SK-N-SH (cell line): Measurements from ENCODE around the gene GPX1. TPM values are rescaled to one million over a fixed set of nuclear protein-coding genes. Genes with fewer than 3 reads are reported as not detected.

ENCODE experiments used
- CTCF ChIA-PET: fragments of 300-600, 350-600 bp; formaldehyde crosslinking; extraction: SDS; loops from one replicate; lab custom pipeline; 2021; lab: Yijun Ruan, JAX
- POLR2A ChIA-PET: fragments of 350-600 bp; sonication (Branson Sonifier 250); formaldehyde crosslinking; extraction: SDS; loops from one replicate; lab custom pipeline; 2020; ENCODE audit warnings: antibody characterized with exemption, inconsistent platforms; lab: Yijun Ruan, JAX
- DNase-seq: peaks from one replicate; pipeline ENCODE4 v3.0.0; 2012
- H2AFZ ChIP-seq: fragments of 200-600 bp; sonication (generic); 2 replicates; pipeline ENCODE4 v1.8.1; 2016; ENCODE audit warnings: antibody characterized with exemption, mild to moderate bottlenecking, low read depth
- H3F3A ChIP-seq: fragments of 200-600 bp; sonication (generic); replicated peaks from 2 replicates; pipeline ENCODE3; 2016; ENCODE audit warnings: antibody characterized with exemption, mild to moderate bottlenecking; ENCODE audit not compliant: insufficient read depth
- H3K27ac ChIP-seq, 2 experiments: fragments of 200-500 bp in 1 of 2; fragments of 200-600 bp in 1 of 2; sonication (Bioruptor generic) in 1 of 2; sonication (generic), shearing (Covaris generic) in 1 of 2; 2 replicates each; pipeline versions ENCODE4 v1.5.1 to v1.6.1; 2014 to 2016; ENCODE audit warnings: low read depth in 2 of 2, inconsistent platforms in 1 of 2, low read length in 1 of 2, mild to moderate bottlenecking in 1 of 2, mixed read lengths in 1 of 2
- H3K27me3 ChIP-seq: fragments of 200-600 bp; sonication (generic), shearing (Covaris generic); 2 replicates; pipeline ENCODE4 v1.6.1; 2016; ENCODE audit warnings: mixed run types; ENCODE audit not compliant: insufficient read depth
- H3K36me3 ChIP-seq, 2 experiments: fragments of 200-500 bp in 1 of 2; fragments of 200-600 bp in 1 of 2; sonication (Bioruptor generic) in 1 of 2; sonication (generic) in 1 of 2; replicated peaks in 1 of 2; 2 replicates each; pipeline versions ENCODE3 to v1.5.1; 2014 to 2016; ENCODE audit warnings: low read length in 1 of 2, mild to moderate bottlenecking in 1 of 2; ENCODE audit not compliant: insufficient read depth in 2 of 2, control insufficient read depth in 1 of 2
- H3K4me1 ChIP-seq, 2 experiments: fragments of 200-500 bp in 1 of 2; fragments of 200-600 bp in 1 of 2; sonication (Bioruptor generic) in 1 of 2; sonication (generic), shearing (Covaris generic) in 1 of 2; 2 replicates each; pipeline versions ENCODE4 v1.5.1 to v1.6.1; 2014 to 2016; ENCODE audit warnings: low read depth in 1 of 2, low read length in 1 of 2, mixed run types in 1 of 2; ENCODE audit not compliant: insufficient read depth in 2 of 2, control insufficient read depth in 1 of 2
- H3K4me2 ChIP-seq: fragments of 200-600 bp; sonication (generic), shearing (Covaris generic); 2 replicates; pipeline ENCODE4 v1.6.1; 2017; ENCODE audit warnings: mixed run types
- H3K4me3 ChIP-seq, 2 experiments: fragments of 200-500 bp in 1 of 2; fragments of 200-600 bp in 1 of 2; sonication (Bioruptor generic) in 1 of 2; sonication (generic), shearing (Covaris generic) in 1 of 2; 2 replicates each; pipeline versions ENCODE4 v1.5.1 to v1.8.1; 2014 to 2016; ENCODE audit warnings: low read depth in 2 of 2, inconsistent platforms in 1 of 2, low read length in 1 of 2, mild to moderate bottlenecking in 1 of 2, mixed read lengths in 1 of 2, moderate library complexity in 1 of 2
- H3K79me2 ChIP-seq: fragments of 200-600 bp; sonication (generic); 2 replicates; pipeline ENCODE4 v1.8.1; 2017; ENCODE audit warnings: mild to moderate bottlenecking; ENCODE audit not compliant: insufficient read depth
- H3K9ac ChIP-seq: fragments of 200-600 bp; sonication (generic); 2 replicates; pipeline ENCODE4 v1.6.1; 2017; ENCODE audit warnings: mixed run types
- H3K9me2 ChIP-seq: fragments of 200-600 bp; sonication (generic); 2 replicates; pipeline ENCODE4 v1.6.1; 2017; ENCODE audit warnings: mixed run types
- H3K9me3 ChIP-seq: fragments of 200-600 bp; sonication (generic); 2 replicates; pipeline ENCODE4 v1.6.1; 2017; ENCODE audit warnings: mixed run types, mild to moderate bottlenecking, moderate library complexity
- H4K20me1 ChIP-seq: fragments of 200-600 bp; sonication (generic); 2 replicates; pipeline ENCODE4 v1.6.1; 2017; ENCODE audit warnings: mild to moderate bottlenecking, mixed run types; ENCODE audit not compliant: insufficient read depth
- CHD2 ChIP-seq: fragments of 150-350 bp; IDR thresholded peaks from 2 replicates; pipeline ENCODE4 v1.6.1; 2018; ENCODE audit warnings: low read length; ENCODE audit not compliant: partially characterized antibody
- EP300 ChIP-seq, 2 experiments: IDR thresholded peaks; 2 replicates each; pipeline versions ENCODE4 v1.4.0 to v1.6.1; 2012; ENCODE audit warnings: borderline replicate concordance in 1 of 2, low read depth in 1 of 2, low read length in 1 of 2
- EZH2phosphoT487 ChIP-seq: fragments of 200-600 bp; sonication (generic); IDR thresholded peaks from 2 replicates; pipeline ENCODE4 v1.6.1; 2017; ENCODE audit warnings: low read depth, mixed run types, mild to moderate bottlenecking, antibody characterized with exemption, moderate library complexity, borderline replicate concordance
- FOSL2 ChIP-seq: IDR thresholded peaks from 2 replicates; pipeline ENCODE4 v1.4.0; 2012; ENCODE audit warnings: low read depth, mild to moderate bottlenecking, moderate library complexity, borderline replicate concordance
- FOXM1 ChIP-seq: IDR thresholded peaks from 2 replicates; pipeline ENCODE4 v1.4.0; 2012; ENCODE audit warnings: low read depth, mild to moderate bottlenecking
- JUND ChIP-seq: IDR thresholded peaks from 2 replicates; pipeline ENCODE4 v1.4.0; 2012
- MEF2A ChIP-seq: IDR thresholded peaks from 2 replicates; pipeline ENCODE4 v1.4.0; 2012; ENCODE audit warnings: low read depth, borderline replicate concordance
- MXI1 ChIP-seq: IDR thresholded peaks from 2 replicates; pipeline ENCODE4 v1.6.1; 2012; ENCODE audit warnings: mild to moderate bottlenecking, low read depth, low read length, improper control_type of control experiment
- NFIC ChIP-seq: IDR thresholded peaks from 2 replicates; pipeline ENCODE4 v1.4.0; 2012; ENCODE audit warnings: borderline replicate concordance
- RCOR1 ChIP-seq: fragments of 150-350 bp; IDR thresholded peaks from 2 replicates; pipeline ENCODE4 v1.6.1; 2017; ENCODE audit warnings: antibody characterized with exemption, low read length
- SMC3 ChIP-seq: IDR thresholded peaks from 2 replicates; pipeline ENCODE4 v1.6.1; 2012; ENCODE audit warnings: low read depth, low read length, improper control_type of control experiment
- TCF12 ChIP-seq: IDR thresholded peaks from 2 replicates; pipeline ENCODE4 v1.4.0; 2012
- whole genome bisulfite sequencing: methylation state at CpG from one replicate; pipeline ENCODE4 v1.1.6; 2017; ENCODE audit warnings: low lambda C conversion rate; 5-methylcytosine and 5-hydroxymethylcytosine counted together
- polyA plus RNA-seq, 3 experiments: library from polyadenylated mRNA; depleted of rRNA; stranded (reverse); fragments of >200 nt; gene quantifications; 2 replicates each; pipeline ENCODE4 v1.2.3, GENCODE V29; 2012
- TF ChIP-seq, protein P1 (sequence below): IDR thresholded peaks from 2 replicates; pipeline ENCODE4 v1.6.1; 2012; ENCODE audit warnings: mild to moderate bottlenecking, low read depth, low read length, moderate library complexity
- TF ChIP-seq, protein P2 (sequence below): IDR thresholded peaks from 2 replicates; pipeline ENCODE4; 2012
- TF ChIP-seq, protein P3 (sequence below): IDR thresholded peaks from 2 replicates; pipeline ENCODE4 v1.4.0; 2012; ENCODE audit warnings: low read depth, borderline replicate concordance
- TF ChIP-seq, protein P4 (sequence below): fragments of 150-350 bp; IDR thresholded peaks from 2 replicates; pipeline ENCODE4 v1.6.1; 2017; ENCODE audit warnings: antibody characterized with exemption, low read length, low read depth, borderline replicate concordance

GPX1 gene
- polyA plus RNA-seq, 1 of the 3 experiments (the other 2 are of a cell fraction): 815 TPM

DNA sequence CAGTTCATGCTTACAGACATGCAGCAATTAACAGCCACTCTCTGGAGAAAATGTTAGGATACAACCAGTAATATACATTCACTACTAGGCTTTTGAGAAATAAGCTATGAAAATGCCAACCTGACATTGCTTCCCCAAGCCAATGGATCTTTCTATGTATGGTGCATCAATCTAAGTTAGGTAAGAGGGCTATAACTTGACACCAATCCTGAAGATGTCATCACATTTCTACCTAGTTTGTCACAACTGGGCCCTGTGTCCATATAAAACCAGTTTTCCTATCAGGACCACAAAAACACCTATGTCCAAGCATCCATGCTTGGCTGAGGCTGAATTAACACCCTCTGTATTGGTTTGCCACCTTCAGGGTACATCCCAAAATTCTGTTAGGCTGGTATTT, 13.8 kb upstream of the GPX1 start (continued):
- TF ChIP-seq, protein P1, sequence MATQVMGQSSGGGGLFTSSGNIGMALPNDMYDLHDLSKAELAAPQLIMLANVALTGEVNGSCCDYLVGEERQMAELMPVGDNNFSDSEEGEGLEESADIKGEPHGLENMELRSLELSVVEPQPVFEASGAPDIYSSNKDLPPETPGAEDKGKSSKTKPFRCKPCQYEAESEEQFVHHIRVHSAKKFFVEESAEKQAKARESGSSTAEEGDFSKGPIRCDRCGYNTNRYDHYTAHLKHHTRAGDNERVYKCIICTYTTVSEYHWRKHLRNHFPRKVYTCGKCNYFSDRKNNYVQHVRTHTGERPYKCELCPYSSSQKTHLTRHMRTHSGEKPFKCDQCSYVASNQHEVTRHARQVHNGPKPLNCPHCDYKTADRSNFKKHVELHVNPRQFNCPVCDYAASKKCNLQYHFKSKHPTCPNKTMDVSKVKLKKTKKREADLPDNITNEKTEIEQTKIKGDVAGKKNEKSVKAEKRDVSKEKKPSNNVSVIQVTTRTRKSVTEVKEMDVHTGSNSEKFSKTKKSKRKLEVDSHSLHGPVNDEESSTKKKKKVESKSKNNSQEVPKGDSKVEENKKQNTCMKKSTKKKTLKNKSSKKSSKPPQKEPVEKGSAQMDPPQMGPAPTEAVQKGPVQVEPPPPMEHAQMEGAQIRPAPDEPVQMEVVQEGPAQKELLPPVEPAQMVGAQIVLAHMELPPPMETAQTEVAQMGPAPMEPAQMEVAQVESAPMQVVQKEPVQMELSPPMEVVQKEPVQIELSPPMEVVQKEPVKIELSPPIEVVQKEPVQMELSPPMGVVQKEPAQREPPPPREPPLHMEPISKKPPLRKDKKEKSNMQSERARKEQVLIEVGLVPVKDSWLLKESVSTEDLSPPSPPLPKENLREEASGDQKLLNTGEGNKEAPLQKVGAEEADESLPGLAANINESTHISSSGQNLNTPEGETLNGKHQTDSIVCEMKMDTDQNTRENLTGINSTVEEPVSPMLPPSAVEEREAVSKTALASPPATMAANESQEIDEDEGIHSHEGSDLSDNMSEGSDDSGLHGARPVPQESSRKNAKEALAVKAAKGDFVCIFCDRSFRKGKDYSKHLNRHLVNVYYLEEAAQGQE: no peak
- TF ChIP-seq EZH2phosphoT487 (no peak), JUND (no peak), FOXM1 (no peak), MEF2A (no peak), FOSL2 (no peak), RCOR1 (no peak), TCF12 (no peak)
- TF ChIP-seq, protein P2, sequence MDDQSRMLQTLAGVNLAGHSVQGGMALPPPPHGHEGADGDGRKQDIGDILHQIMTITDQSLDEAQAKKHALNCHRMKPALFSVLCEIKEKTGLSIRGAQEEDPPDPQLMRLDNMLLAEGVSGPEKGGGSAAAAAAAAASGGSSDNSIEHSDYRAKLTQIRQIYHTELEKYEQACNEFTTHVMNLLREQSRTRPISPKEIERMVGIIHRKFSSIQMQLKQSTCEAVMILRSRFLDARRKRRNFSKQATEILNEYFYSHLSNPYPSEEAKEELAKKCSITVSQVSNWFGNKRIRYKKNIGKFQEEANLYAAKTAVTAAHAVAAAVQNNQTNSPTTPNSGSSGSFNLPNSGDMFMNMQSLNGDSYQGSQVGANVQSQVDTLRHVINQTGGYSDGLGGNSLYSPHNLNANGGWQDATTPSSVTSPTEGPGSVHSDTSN: no peak

DNA sequence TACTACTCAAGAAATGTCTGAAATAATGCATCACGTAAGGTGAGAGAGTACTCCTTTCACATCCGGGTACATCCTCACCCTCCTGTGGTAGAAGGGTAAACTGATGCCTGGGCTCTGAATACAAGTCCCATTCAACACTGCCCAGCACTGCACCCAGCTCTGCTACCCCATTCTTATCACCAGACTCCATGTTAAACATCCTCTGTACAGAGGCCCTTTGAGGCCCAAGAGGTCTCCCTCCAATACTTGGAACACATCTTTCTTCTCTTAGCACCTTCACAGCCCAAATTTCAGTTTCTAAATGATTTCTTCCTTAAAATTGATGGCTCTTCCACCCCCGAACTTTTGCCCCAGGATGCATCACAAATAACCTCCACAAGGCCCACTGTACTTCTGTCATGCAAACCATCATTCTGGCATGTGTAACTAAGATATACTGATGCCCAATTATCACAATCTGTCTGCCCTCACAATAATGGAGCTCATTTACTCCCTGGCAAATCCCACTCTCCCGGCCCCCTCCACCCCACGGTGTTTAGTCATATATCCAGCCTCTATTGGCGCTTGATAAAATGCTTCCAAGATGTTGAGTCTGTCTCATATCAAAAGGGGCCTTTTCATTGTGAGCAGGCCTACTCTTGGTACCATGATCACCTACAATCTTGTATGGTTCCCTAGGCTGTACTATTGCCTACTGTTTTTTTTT, 12.6 kb upstream of the GPX1 start:
- Histone ChIP-seq H3K27ac (no peak overlapping the region), H3K36me3 (peaks cover 26 to 67% of the 10 kb centered on the region in 2 experiments), H3K4me2 (no peak overlapping the region), H2AFZ (no peak overlapping the region), H3K4me1 (no peaks in the 10 kb centered on the region), H3F3A (peaks cover 4% of the 10 kb centered on the region), H3K27me3 (no peaks in the 10 kb centered on the region), H3K79me2 (peaks cover 100% of the 10 kb centered on the region), H3K9me2 (no peaks in the 10 kb centered on the region)
- 85% methylated on average over 6 of the region's 6 CpGs for WGBS
- DNase-seq: no peak
- POLR2A ChIA-PET: interaction anchor here (1.1 kb wide), 1 partner anchor 12 kb away, joined by 4 read pairs; no protein-coding TSS in a partner anchor
- CTCF ChIA-PET: no interaction called here
- TF ChIP-seq, protein P3, sequence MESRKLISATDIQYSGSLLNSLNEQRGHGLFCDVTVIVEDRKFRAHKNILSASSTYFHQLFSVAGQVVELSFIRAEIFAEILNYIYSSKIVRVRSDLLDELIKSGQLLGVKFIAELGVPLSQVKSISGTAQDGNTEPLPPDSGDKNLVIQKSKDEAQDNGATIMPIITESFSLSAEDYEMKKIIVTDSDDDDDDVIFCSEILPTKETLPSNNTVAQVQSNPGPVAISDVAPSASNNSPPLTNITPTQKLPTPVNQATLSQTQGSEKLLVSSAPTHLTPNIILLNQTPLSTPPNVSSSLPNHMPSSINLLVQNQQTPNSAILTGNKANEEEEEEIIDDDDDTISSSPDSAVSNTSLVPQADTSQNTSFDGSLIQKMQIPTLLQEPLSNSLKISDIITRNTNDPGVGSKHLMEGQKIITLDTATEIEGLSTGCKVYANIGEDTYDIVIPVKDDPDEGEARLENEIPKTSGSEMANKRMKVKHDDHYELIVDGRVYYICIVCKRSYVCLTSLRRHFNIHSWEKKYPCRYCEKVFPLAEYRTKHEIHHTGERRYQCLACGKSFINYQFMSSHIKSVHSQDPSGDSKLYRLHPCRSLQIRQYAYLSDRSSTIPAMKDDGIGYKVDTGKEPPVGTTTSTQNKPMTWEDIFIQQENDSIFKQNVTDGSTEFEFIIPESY: no peak
- TF ChIP-seq, protein P2: no peak
- no peak for TF ChIP-seq FOSL2
- TF ChIP-seq, protein P4, sequence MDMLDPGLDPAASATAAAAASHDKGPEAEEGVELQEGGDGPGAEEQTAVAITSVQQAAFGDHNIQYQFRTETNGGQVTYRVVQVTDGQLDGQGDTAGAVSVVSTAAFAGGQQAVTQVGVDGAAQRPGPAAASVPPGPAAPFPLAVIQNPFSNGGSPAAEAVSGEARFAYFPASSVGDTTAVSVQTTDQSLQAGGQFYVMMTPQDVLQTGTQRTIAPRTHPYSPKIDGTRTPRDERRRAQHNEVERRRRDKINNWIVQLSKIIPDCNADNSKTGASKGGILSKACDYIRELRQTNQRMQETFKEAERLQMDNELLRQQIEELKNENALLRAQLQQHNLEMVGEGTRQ: no peak
- no peak for TF ChIP-seq EP300 (IDR thresholded peaks at IDR 0.05; ENCODE audit: borderline replicate concordance in 1 of 2, low read depth in 1 of 2, low read length in 1 of 2)
- TF ChIP-seq MXI1: no peak
- no peak for TF ChIP-seq NFIC
- TF ChIP-seq CHD2: no peak
- no peak for TF ChIP-seq SMC3
- TF ChIP-seq, all 33 proteins: peak for 0
- Histone ChIP-seq H3K4me3 (no peak overlapping the region), H3K9me3 (no peaks in the 10 kb centered on the region), H4K20me1 (peaks cover 71% of the 10 kb centered on the region), H3K9ac (no peak overlapping the region)
